ENCODE measurements around the gene ANK3. TPM values are rescaled to one million over a fixed set of nuclear protein-coding genes. Genes with fewer than 3 reads are reported as not detected.

Gene ANK3
- total and polyA plus RNA-seq, 8 donors: 3.3 to 28.5 (median 17.3) TPM

GRCh38 chr10:60270426-60270825 lies 119.2 kb downstream of the ANK3 start:
- Histone ChIP-seq H3K4me1 (no peaks in the 10 kb centered on the region), H3K27ac (no peak overlapping the region), H3K4me3 (no peak overlapping the region), H3K36me3 (no peaks in the 10 kb centered on the region), H3K9me3 (no peaks in the 10 kb centered on the region), H3K27me3 (no peaks in the 10 kb centered on the region)
- no peak for TF ChIP-seq CTCF (IDR thresholded peaks at IDR 0.05)
- no peak for ATAC-seq
- 93 to 100% methylated on average over 1 of the region's 1 CpG for WGBS, 2 donors
- intact Hi-C loops (cut with DNase I): no loop called here
- DNase-seq: no peak
- FAIRE-seq: no peak

GRCh38 chr10:60267802-60268201 lies 121.9 kb downstream of the ANK3 start:
- ATAC-seq: no peak
- Histone ChIP-seq H3K4me1 (no peaks in the 10 kb centered on the region), H3K27ac (no peak overlapping the region), H3K4me3 (no peak overlapping the region), H3K27me3 (no peaks in the 10 kb centered on the region), H3K36me3 (no peaks in the 10 kb centered on the region), H3K9me3 (no peaks in the 10 kb centered on the region)
- no peak for DNase-seq
- FAIRE-seq: no peak
- intact Hi-C loops (cut with DNase I): no loop called here
- 92% methylated on average over 6 of the region's 6 CpGs for WGBS, 2 donors
- TF ChIP-seq CTCF (IDR thresholded peaks at IDR 0.05): no peak

GRCh38 chr10:60266513-60266912 lies 123.2 kb downstream of the ANK3 start:
- no peak for TF ChIP-seq CTCF (IDR thresholded peaks at IDR 0.05)
- Histone ChIP-seq H3K9me3 (no peaks in the 10 kb centered on the region), H3K27ac (no peak overlapping the region), H3K27me3 (no peaks in the 10 kb centered on the region), H3K36me3 (no peaks in the 10 kb centered on the region), H3K4me1 (no peaks in the 10 kb centered on the region), H3K4me3 (no peak overlapping the region)
- no peak for FAIRE-seq
- ATAC-seq: no peak
- WGBS, 2 donors: 83% methylated on average over 1 of the region's 1 CpG
- no peak for DNase-seq
- intact Hi-C loops (cut with DNase I): no loop called here

- no peaks in the 10 kb centered on the region for H3K9me3 ChIP-seq
- TF ChIP-seq CTCF (IDR thresholded peaks at IDR 0.05): no peak
- WGBS, 2 donors: 67 to 74% methylated on average over 3 of the region's 3 CpGs
- no peak for DNase-seq
- no peak overlapping the region for H3K4me3 ChIP-seq
- ATAC-seq: no peak
- peaks cover 0 to 2% (median 0%) of the 10 kb centered on the region in 3 donors for H3K4me1 ChIP-seq
- FAIRE-seq: no peak
- intact Hi-C loops (cut with DNase I): no loop called here
- H3K27ac ChIP-seq: no peak overlapping the region
- no peaks in the 10 kb centered on the region for H3K27me3 ChIP-seq
- H3K36me3 ChIP-seq: no peaks in the 10 kb centered on the region
Observed at GRCh38 chr10:60262647-60263126, 127.0 kb downstream of the ANK3 start.

- DNase-seq (no peak), ATAC-seq (no peak), FAIRE-seq (no peak)
- intact Hi-C loops (cut with DNase I): no loop called here
- TF ChIP-seq CTCF (IDR thresholded peaks at IDR 0.05): no peak
- H3K36me3 ChIP-seq: no peaks in the 10 kb centered on the region
- H3K9me3 ChIP-seq: no peaks in the 10 kb centered on the region
- 68 to 86% methylated on average over 3 of the region's 3 CpGs for WGBS, 2 donors
- H3K4me1 ChIP-seq: peaks cover 0 to 3% (median 0%) of the 10 kb centered on the region in 3 donors
- no peaks in the 10 kb centered on the region for H3K27me3 ChIP-seq
- no peak overlapping the region for H3K27ac ChIP-seq
- H3K4me3 ChIP-seq: no peak overlapping the region
Observed at GRCh38 chr10:60260321-60260720, 129.4 kb downstream of the ANK3 start.

Measured in pancreas (tissue), 10 donors.